ENCODE measurements around the gene ONECUT1.

ONECUT1 gene

GRCh38 chr15:52796753-52797520 lies 6.8 kb upstream of the ONECUT1 start:
- DNase-seq: no peak

DNA sequence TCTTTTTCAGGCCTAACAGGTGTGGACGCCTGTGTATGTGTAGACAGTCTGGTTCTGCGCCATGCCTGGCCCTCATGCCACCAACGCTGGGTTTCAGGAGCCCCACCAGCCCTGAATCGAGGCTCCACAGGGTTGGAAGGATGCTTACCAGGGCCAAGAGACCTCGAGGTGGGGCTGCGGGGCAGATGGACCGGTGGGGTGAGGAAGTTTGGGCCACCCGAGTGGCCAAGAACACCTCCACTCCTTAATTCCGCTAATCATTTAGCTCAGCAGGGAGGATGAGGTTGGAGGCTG lies 6.0 kb upstream of the ONECUT1 start:
- no peak for DNase-seq

- no peak for DNase-seq
Observed at GRCh38 chr15:52795464-52796227, 5.5 kb upstream of the ONECUT1 start.

DNA sequence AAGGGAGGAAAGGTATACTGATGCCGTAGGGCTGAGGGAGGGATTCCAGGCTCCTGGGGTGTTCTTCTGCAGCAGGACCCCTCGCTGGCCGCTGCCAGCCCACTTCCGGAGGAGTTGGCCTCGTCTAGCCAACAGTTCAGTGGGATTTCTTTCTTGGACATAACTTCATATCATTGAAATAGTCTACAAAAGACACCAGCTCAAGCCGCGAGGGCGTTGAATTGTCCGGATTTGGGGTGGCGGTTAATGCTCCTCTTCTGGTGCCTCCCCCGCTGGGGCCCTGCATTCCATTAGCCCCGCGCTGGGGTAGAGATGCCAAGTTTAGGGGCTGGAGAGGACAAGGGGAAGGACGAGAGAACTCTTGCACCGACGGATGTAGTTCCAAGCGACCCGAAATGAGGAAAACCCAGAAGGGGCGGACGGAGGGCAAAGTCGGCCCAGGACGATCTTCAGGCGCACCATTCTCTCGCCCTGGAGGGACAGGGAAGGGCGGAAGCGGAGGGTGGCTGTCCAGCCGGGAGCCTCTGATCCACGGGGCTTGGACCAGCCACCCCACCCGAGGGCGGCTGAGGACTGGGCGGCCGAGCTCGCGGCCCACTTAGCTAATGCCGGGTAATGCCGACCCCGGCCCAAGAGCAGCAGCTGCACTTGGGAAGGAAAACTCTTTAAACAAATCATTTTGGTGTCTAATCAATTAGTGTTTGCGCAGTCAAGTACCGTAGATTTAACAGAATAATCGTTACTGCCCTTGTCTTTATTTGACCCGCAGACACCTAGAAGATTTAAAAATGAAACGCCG lies 4.7 kb upstream of the ONECUT1 start:
- no peak for DNase-seq

DNA sequence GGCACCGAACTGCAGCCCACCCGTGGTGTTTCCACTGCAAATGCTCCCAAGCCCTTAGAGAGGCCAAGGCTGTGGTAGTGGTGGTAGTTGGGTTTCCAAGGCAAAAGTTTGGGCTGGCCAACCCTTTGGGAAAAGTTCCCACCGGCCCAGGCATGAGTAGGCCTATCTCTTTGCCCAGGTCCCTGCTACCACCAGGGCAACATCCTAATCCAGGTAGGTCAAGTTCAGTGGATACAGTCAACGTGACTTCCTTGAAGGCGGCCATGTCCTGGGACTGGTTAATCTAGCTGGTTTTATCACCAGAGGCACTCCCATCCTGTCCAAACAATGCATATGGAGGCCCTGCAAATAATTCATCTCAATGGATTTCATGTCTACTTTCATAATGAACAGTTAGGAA lies 1.6 kb upstream of the ONECUT1 start:
- DNase-seq: no peak

DNA sequence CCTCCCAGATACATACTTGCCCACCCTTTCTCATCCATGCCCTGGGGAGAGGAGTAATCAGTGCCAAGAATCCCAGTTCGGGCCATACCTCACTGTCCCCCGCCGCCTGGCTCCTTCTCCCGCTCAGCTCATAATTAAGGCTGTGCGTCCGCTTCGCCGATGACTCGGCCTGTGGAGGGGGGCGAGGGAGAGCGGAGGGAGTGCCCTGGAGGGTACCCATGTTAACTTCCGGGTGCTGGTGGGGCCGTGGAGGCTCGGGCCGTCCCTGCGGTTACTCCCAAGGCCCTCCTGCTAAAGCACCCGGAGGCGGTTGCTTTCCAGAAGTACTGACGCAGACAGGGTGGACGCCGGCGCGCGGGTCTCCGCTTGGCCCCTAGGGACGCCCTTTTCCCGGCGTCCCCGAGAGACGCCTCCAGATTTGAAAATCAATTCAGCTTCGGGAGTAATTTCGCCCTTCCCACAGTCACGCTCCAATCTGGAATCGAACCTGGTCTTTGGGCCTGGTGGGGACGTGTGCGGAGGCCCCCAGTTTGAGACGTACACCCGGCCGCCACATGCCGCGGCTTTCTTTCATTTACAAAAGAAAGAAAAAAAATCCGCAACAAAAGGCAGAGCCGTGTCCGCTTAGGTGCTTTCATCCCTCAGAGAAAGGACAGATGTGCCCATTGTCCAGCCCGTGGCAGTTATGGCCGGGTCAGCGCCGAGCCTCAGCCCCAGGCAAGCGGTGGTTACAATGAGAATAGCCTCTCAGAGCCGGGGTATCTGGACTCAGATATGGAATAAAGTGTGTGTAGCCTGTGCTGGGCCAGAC lies 1.0 kb upstream of the ONECUT1 start:
- no peak for DNase-seq

- no peak for DNase-seq
Observed at GRCh38 chr15:52789601-52790168, 451 bp downstream of the ONECUT1 start.

DNA sequence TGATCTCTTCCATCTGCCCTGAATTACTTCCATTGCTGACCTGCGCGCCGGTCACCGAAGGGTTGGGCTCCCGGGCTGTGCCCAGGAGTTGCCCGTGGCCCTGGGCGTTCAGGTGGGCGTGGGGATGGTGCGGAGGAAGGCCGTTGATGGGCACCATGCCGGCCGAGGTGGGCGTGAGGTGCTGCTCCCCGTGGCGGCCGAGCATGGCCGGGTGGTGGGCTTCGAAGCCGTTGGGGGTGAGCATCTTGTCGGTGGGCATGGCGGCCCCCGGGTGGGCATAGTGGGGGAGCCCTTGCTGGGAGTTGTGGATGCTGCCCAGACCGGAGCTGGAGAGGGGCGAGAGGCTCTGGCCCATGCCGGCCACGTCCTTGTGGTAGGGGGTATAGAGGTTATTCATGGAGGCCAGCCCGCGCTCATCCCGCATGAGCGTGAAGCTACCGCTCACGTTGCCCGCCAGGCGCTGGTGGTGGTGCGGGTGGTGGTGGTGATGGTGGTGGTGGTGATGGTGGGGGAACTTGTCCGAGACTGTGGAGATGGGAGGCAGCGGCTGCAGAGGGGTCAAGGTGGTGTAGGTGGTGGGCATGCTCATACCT lies 1.0 kb downstream of the ONECUT1 start:
- DNase-seq: no peak

- DNase-seq: no peak
Observed at GRCh38 chr15:52788099-52788986, 1.8 kb downstream of the ONECUT1 start.

DNA sequence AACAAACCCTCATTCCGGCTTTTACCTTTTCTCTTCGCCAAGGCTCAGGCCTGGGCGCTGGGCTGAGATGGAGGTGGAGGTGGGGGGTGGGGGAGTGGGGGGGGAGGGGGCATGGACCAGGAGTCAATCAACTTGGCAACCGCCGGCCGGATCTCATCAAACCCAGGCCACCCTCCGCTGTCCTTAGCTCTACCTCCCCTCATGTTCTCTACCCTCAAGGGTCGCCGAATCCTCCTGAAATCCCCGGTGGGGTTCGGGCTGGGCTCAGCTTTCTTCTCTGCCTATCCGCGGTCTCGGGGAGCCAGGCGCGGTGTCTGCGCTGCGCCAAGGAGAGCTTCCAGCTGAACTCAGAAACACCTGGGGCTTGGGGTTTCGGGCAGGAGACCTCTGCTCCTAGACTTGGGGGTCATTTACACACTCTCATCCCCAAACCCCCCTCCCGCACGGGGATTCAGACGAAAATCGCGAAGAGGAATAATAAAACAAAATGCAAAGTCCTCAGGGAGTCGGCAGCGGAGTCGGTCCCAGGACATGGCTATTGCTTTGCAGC lies 2.5 kb downstream of the ONECUT1 start:
- DNase-seq: no peak

GRCh38 chr15:52787123-52787503 lies 3.0 kb downstream of the ONECUT1 start:
- DNase-seq: no peak

GRCh38 chr15:52786436-52787122 lies 3.6 kb downstream of the ONECUT1 start:
- no peak for DNase-seq

- DNase-seq: no peak
Observed at GRCh38 chr15:52785672-52786406, 4.3 kb downstream of the ONECUT1 start.

DNA sequence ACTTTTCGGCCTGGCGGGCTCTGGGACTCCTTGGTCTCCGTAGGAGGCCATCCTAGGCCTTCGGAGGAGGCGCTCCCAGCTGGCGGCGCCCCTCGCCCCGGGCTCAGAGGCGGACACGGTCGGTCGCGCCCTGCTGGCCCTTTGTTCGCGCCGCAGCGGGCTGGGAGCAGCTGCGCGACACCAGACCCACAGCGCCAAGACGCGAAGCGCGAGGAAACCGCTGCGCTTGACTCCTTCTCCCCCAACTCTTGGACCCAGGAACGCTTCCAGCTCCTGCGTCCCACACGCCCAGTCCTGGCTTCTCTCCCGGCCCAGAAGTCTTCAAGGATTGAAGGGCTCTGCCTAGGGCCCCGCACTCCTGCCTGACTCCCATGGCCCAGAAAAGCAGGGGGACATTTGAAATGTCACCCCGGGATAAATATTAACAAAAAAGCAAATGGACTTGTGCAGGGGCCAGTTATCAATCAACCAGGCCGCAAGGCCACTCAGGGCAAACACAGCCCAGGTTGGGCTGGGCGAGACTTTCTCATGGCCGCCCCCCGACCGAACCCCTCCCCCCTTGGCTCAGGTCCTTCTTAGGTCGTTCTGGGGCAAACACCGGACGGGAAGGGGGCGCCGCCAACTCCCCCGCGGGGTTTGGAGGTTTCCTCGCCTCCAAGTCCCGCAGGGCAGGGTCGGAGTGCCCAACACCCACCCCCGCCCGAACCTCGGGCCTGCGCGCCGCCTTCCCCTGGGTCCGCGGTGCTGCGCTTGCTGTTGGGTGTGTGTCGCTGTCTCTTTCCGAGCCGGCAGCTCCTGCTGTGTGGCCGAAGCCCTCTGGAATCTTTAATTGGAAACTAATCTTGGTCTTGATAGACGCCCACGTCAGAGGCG lies 5.1 kb downstream of the ONECUT1 start:
- DNase-seq: no peak

DNA sequence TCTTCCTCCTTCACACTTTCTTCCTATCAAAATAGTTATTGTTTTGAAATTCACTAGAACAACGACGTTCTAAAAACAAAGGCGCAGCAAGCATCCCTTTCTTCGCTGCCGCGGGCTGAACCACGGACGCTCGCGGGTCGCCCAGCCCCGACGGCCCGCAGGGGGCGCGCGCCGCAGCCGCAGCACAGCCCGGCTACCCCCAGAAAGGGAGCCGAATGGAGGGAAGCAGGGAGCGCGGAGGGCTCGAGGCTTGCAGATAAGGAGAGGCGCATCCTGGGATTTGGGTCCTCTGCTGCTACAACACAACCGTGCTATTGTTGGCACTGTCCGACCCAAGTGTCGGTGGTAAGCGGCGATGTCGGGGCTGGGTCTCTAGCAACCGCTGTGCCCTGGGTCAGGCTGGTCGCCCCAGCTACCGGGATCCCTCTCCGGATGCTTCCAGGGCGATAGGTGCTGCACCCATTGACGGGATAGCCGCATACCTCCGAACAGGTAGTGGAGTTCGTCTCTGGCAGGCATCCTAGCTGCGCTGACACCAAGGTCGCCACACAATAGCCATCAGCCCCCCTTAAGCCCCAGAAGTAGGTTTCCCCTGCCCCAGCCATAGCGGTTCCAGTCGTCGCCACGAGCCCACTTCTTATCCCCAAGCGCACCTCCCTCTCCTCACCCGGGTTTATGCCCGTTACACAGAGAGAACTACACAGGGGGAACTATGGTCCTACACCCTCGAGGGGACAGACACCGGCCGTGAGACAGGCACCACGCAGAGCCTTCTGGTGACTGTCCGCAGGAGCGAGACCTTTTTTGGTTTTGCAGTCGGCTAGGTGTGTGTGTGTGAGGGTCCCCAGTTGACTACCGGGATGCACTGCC lies 6.0 kb downstream of the ONECUT1 start:
- no peak for DNase-seq

DNA sequence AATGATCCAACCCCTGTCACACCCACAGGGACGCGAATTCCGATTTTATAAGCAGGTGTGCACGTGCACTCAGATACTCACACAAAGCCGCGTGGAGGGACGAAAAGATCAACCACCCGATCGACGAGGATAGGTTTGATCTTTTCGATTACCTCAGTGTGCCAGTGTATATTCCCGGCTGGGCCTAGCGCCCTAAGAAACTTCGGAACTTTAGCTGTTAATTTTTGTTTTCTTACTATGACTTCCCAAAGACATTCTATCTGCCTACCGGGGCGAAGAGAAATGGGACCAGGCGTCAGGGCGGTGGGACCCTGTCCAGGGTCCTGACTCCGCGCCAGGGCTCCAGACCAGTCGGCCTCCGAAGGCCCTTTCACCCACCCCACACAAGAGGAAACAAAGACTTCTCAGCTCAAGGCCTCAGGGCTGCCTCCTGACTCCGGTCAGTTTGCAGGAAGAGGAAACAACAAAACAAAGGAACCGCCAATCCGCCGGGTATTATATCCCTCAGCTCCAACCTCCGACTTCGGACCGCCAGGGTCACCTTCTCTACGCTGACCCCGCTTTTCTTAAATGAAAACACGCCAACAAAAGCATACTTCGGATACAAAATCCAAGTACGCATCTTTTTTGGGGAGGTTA lies 6.8 kb downstream of the ONECUT1 start:
- no peak for DNase-seq

- no peak for DNase-seq
Observed at GRCh38 chr15:52782514-52782913, 7.6 kb downstream of the ONECUT1 start.
